Measurements from ENCODE around the gene MAPK10.
"Not testable (repeated sequence)": the region's sequence is repeated elsewhere in the genome, so short reads cannot be mapped to it uniquely, and the experiment has no call there.

The MAPK10 gene

DNA sequence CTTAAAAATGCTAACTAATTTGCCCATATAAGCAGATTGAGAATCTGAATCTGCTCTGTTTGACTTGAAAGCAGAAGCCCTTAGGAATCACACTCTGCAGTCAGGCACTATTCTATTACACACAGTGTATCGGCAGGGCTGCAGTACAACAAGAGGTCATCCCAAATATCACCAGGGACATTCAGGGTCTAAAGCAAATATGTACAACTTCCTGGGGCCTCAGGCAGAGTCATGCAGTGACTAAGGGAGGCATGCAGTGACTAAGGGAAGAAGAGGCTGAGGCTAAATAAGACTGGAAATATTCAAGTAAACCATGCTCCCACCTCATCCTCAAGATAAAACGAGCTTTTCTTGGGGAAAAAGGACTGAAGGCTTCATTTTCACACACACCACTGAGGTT is 20.9 kb downstream of the MAPK10 start:
- DNase-seq (ENCODE audit: low spot score) = no peak

DNA sequence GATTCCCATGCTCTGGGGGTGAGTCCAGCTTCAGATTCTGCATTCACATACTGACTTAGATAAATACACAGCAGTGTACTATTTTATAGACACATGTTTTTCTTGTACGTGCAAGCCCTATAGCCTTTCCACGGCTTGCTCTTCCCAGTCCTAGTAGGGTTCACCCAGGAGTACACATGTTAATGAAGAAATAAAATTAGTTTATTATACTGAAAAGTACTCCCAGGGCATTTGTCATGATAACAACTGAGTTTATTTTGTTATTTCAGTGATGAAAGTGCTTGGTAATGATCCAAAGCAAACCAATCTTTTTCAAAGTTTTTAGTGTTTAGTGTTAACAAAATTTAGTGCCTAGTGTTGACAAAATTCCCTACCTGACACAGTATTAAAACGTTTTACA is 21.3 kb downstream of the MAPK10 start:
- no peak for DNase-seq (ENCODE audit: low spot score)

DNA sequence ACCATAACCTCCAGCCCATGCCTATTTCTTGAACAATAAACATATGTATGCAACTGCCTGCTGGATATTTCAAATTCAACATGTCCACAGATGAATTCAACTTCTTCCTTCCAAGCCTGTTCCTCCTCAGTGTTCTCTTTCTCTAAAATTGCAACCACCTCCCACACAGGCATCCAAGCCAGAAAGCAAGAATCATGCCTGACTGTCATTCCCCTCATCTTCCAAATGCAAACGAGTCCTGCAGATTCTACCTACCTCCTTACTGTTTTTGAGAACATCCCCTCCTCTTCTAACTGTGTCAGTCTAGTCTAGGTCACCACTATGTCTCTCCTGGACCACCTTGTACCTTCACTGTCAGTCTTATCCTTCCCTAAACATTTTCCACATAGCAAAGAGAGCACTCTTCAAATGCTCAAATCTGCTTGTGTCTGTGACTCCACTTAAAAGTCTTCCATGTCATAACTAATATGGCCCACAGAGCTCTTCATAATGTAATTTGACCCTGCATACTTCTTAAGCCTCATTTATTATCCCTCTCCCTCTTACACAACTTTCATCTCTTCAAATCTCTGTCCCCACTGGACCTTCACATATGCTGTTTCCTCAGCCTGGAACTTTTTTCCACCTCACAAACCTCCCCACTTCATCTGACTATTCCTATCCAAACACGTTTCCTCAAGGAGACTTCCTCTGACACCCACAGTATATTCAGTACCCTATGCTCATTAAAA is 25.7 kb downstream of the MAPK10 start:
- no peak for DNase-seq (ENCODE audit: low spot score)

DNA sequence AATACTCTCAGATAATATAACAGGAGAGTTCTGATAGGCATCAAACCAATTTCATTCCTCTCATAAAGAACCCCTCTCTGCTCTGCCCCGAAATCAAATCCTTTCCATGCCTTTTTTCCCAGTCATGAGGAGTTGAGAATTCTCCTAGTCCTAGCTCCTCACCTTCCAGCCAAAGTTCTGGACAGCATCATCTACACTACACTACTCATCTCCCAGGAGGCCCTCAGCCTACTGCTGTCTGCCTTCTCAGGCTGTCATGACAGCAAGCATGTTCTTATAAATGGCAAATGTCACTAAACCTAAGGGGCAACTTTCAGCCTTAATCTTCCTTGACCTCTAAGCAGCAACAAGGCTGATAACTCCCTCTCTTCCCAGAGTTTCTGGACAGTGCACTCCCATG is 26.6 kb downstream of the MAPK10 start:
- no peak for DNase-seq (ENCODE audit: low spot score)

DNA sequence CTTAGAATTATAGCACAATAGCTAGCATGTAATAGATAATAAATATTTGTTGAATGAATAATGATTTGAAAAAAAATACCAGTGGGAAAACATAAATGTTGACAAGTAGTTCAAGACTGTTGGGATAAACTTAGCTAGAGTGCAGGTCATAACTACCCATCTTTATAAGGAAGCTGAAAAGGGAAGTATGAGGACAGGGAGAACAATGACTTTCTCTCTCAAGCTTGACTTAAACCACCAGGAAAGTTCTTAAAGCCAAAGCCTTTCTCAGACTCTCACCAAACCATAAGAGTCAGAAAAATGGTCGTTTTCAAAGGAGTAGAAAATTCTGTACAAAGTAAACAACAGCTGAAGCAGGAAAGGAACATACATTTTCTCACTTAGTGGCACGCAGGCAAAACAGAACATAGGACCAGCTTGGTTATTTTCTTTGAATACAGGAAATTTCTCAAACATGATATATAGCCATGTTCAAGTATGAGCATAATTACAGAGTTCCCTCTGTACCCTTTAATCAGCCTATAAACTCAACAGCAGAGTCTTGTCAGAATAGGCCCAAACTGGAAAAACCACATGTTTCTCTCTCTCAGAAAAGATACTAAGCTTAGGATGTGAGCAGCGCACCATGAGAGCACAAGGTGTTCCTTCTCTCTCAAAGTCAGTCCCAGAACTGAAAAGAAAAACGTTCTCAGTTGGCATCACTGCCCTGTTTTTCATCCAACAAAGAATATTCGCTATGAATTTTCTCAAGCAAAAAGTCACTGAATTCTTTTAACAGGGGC is 28.7 kb downstream of the MAPK10 start:
- DNase-seq (ENCODE audit: low spot score) = peak; percentile 28

DNA sequence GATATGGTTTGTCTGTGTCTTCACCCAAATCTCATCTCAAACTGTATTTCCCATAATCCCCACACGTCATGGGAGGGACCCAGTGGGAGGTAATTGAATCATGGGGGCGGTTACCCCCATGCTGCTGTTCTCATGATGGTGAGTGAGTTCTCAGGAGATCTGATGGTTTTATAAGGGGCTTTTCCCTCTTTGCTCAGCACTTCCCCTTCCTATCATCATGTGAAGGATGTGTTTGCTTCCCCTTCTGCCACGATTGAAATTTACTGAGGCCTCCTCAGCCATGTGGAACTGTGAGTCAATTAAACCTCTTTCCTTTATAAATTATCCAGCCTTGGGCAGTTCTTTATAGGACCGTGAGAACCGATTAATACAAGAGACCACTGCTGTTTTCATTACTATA is 29.4 kb downstream of the MAPK10 start:
- not testable (repeated sequence) for DNase-seq (ENCODE audit: low spot score)

DNA sequence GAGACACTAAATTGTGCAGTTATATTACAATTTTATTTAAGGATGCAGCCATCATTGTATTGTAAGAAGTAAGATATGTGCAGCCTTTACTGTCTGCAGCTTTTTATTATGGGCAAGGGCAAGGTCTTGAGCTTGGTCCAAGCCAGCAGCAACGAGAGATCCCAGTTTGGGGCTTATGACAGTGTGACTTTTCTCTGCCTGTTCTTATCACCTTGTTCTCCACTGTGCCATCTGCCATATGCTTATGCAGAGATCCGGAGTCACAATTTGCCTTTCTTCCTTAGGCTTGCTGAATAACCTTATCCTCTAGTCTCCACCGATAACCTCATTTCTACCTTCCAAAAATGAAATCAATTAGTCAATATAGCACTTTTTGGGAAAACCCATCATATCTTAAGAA is 30.4 kb downstream of the MAPK10 start:
- DNase-seq (ENCODE audit: low spot score) = no peak

DNA sequence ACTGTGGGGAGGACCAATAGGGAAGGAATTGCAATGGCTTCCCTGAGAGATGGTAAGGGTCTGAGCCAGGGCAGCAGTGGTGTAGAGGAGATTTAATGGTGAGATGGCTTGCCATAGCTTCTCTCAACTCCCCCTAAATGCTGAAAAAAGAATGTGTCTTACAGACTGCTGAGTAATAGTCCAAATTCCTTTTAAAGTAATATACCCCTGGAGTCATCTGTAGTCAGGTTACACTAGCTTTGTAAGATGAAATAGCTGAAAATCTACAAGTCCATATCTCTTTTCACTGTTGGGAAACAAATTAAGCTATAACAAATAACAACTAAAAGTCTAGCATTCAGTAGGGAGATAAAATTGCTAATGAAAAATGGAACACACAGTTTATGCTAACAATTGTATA is 33.5 kb downstream of the MAPK10 start:
- no peak for DNase-seq (ENCODE audit: low spot score)

DNA sequence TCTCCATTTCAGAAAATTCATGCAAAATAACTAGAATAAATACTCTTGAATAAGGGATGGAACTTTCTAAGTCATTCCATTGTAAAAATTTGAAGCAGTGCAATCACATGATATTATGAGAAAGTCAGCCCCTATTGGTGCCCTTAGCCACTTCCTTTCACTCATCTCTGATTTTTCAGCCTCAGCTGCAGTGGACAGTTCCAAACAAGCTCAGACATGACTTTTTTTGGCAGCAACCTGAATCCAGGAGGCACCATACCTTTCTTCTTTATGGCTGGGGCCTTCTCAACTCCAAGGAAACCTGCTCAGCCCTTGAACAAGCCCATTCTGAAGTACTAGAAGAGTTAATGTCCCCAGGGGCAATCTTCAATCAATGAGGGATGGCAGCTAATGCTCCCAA is 40.5 kb downstream of the MAPK10 start:
- DNase-seq (ENCODE audit: low spot score) = no peak

DNA sequence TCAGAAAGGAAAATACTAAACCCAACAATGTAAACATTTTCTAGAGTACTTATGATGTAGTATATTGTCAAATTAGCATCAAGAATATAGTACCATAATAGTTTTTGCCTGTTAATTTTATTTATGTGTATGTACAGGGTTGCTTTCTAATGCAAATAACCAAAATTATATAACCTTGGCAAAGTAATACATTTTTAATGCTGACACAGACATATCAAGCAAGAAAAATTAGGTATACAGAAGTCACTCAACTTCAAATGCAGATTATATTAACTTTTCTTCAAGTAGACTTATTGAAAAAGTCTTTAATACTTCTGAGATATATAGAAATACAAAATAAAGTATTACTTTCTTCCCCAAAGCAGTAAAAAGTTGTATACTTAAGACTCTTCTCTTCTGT is 44.3 kb downstream of the MAPK10 start:
- no peak for DNase-seq (ENCODE audit: low spot score)

DNA sequence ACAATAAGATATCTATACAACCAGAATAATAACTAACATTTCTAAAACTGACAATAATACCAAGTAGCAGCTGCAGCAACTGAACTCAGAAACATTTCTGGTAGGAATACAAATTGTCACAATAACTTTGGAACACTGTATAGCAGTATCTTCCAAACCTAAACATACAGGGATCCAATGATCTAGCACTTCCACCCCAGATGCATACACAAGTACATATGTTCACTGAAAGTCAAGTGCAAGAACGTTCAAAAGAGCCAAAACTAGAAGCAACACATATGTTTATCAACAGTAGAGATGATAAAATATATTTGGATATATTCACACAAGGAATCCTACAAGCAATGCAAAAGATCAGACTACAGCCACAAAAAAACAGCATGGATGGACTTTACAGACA is 46.2 kb downstream of the MAPK10 start:
- no peak for DNase-seq (ENCODE audit: low spot score)

DNA sequence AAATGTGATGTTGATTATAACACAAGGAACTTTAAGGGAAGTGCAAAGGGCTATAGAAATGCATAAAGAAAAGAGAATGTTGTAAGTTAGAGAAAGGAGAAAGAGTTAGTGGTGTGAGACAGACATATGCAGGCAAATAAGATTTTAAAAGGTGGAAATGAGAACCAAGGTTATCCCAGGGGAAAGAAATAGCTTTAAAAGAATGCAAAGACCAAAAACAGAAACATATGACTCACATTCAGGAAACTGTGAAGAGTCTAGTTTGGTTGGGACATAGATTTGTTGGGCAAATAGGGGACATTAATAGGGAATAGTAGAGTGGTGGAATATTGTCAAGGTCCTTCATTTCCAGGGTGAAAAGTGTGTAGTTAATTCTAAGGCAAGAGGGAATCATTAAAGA is 52.4 kb downstream of the MAPK10 start:
- no peak for DNase-seq (ENCODE audit: low spot score)

DNA sequence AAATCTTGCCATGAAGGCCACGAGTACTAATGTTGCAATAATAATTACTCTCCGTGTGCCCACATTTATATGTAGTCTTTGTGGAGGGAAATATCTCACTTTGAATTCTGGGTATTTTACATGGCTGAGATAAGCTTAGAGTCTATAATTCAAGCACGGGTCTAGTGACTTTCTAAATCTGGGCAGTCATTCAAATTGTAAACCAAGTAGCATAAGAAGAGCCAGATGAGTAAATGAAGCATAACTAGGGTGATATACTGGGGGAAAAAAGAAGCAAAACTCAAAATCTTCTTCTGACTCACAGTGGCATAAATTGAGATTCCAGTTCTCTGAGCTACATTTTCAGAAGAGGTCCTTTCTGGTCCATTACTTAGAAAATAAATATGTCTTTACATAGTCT is 53.0 kb downstream of the MAPK10 start:
- no peak for DNase-seq (ENCODE audit: low spot score)

DNA sequence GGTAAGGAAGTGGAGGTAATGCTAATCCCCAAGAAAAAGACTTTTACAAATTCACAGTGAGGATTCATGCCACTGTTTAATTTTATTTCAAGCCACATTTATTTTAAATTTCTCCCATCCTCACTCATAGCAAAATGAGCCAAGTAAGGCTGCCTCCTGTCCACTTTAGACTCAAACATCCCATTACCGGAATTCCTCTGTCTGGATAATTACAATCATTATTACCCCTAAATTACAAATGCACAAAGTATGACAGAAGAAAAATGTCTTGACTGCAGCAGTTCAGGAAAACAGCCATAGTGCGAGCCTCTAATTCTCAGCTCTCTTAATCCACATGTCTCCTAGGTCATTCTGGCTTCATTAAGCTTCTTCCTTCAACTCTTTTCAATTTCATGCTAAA is 57.0 kb downstream of the MAPK10 start:
- DNase-seq (ENCODE audit: low spot score) = peak; percentile 7

DNA sequence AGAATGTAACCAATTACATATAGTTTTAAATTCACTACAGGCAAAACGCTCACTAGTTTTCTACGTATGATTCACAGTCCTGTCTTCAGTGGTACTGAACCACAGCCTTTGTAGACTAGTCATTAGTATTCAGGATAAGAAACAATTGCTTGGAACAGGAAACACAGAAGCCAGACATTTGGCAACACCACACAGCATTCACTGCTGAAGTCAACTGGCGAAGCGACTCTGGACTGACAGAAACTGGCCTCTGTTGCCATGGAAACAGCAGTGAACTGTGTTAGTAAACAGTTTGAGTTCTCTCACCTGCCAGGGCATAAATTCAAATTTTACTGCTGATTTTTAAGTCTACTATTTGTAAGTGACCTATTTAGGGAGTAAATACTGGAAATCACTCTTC is 57.6 kb downstream of the MAPK10 start:
- DNase-seq (ENCODE audit: low spot score) = peak; percentile 90

DNA sequence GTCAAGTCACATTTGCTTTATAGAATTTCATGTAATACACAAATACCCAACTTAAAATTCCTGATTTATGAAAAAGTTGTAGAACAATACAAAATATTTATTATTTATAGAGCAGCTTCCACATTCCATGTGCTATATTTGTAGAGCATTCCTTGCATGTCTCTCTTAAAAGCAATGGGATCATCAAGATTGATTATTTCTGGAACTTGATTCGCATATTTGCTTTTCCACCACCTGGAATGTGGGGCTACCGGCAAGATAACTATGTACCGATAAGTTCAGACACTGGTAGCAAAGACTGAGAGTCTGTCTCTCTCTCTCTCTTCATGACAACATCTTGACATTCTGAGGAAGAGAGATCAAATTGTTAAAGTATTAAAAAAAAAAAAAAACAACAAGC is 59.3 kb downstream of the MAPK10 start:
- DNase-seq (ENCODE audit: low spot score) = no peak

DNA sequence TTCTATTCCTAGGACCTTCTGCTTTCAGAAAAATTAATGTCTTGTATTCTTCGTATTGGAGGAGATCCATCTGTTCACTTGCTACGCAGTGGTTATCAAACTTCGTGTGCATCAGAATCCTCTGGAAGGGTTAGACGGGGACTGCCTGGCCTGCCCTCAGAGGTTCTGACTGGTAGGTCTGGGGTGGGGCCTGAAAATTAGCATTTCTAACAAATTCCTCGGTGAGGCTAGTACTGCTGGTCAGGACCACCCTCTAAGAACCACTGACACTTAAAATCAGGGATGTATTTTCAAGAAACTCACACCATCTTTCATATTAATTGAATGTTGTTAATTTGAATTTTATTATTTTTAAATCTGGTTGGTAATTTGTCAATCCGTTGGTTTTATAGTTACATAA is 63.0 kb downstream of the MAPK10 start:
- DNase-seq (ENCODE audit: low spot score) = no peak

DNA sequence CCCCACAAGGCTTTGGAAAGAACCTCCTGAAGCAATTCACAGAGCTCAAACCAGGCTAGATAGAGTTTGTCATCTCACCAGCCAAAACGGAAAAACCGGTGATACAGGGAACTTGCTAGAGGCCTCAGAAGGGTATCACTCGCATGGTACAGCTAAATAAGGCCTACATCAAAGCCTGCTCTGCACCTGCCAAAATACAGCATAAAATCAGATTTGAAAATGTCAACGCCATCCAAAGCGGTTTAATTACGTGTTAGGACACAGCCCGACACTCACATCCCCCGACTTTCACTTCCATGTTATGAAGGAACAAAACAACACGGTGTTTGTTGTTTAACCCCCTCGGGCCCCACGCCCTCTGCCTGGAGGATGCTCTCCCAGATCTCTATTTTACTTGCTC is 65.0 kb downstream of the MAPK10 start:
- DNase-seq (ENCODE audit: low spot score) = no peak

DNA sequence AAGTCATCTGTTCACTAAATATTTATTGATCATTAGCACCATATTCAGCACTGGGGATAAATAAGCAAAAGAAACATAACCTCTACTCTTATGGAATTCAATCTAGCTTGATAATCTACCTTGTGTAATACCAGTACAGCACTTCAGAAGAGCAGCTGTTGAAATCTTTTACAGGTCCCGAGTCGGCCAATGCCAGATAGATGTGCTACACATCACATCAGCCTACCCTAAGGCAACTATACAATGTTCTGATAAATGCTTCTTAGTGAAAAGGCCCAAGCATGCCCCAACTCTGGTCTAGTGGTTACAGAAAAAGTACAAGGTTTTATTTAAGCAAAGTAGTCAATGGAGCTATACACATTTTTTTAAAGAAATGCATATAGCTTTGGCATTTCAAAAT is 68.7 kb downstream of the MAPK10 start:
- no peak for DNase-seq (ENCODE audit: low spot score)

DNA sequence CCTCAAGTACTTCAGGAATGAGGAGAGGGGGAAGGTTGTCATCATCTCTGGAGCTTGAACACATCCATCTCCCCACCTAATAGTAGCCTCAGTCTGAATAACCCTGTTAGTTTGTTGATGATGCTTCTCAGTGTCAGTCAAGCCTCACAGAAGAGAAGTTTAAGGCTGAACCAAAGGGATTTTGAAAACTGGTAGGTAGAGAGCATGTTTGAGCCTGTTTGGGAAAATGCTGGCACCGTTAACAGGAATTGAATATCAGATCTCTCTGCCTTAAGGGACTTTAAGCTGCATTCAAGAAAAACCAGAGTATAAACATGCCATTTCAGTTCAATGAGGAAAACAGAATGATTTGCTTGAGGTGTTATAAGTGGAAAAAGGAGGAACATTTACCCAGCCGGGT is 73.1 kb downstream of the MAPK10 start:
- DNase-seq (ENCODE audit: low spot score) = no peak

DNA sequence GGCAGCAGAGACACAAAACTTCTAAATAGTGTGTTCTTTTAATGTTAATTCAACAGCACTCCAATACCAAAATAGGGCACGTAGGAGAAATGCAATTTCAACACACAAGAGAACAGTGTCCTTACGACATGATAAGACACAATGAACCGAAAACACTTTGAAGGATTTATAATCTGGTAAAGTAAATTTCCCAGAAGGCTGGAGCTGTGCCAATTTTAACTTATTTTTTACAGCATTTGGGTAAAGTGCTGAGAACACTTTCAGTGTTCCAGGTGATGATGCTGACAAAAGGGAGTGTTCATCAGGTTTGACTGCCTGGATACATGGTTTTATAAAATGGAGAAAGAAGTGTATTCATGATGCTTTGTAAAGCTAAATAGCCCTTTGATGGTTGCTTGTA is 76.5 kb downstream of the MAPK10 start:
- no peak for DNase-seq (ENCODE audit: low spot score)

DNA sequence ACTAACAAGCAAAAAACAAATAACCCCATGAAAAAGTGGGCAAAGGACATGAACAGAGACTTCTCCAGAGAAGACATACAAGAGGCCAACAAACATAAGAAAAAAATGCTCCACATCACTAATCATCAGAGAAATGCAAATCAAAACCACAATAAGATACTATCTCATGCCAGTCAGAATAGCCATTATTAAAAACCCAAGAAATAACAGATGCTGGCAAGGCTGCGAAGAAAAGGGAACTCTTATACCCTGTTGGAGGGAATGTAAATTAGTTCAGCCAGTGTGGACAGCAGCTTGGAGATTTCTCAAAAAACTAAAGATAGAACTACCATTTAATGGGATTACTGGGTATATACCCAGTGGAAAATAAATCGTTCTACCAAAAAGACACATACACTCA is 79.6 kb downstream of the MAPK10 start:
- no peak for DNase-seq (ENCODE audit: low spot score)

DNA sequence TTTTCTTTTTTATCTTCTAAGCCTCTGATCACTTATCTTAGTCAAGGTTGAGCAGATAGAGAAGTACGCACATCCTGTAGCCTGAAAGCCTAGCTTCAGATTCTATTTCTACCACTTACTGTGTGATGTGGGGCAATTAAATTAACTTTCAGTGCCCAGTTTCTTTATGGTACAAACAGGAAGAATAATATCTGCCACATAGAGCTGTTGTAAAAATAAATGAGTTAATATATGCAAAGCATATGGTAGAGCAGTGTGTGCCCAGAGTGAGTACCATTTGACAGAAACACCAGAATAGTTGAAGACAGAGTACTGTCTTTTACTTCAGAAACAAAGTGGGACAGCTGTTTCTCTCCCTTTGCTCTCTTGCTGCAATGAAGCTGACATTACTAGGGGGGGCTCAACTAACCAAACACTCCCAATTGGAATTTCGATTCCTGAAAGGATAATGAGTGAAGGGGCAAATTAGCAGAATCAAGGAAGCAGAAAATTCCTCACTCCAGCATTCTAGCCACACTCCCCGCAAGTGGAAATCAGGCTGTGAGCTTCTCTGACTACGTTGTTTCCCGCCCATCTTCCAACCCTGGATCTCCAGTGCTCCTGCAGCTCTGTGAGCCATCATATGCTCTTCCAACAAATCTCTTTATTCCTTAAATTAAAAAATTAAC is 80.4 kb downstream of the MAPK10 start:
- DNase-seq (ENCODE audit: low spot score) = no peak

Measured in globus pallidus (tissue), 1 donor.